Lung (tissue), 12 donors: ENCODE results near the gene TROAP. TPM values are rescaled to one million over a fixed set of nuclear protein-coding genes. Genes with fewer than 3 reads are reported as not detected.

Experiments used
- ATAC-seq: fragments of 200-7000 bp; cut with Tn5 transposase; one replicate; pipeline ENCODE4 v1.9.1; 2020; ENCODE audit warnings: moderate number of reproducible peaks; ENCODE audit not compliant: insufficient read depth, low FRiP score
- DNase-seq, 3 donors: peaks; one replicate each; pipeline ENCODE4 v3.0.0-alpha.2; 2013 to 2017
- H3K27ac ChIP-seq, 2 donors: one replicate each; pipeline ENCODE4 v1.5.1; 2013; ENCODE audit warnings: mild to moderate bottlenecking in 2 of 2, moderate library complexity in 2 of 2, control low read depth in 1 of 2, inconsistent platforms in 1 of 2, low read depth in 1 of 2, low read length in 1 of 2
- H3K27me3 ChIP-seq, 3 donors: one replicate each; pipeline ENCODE4 v1.5.1; 2013; ENCODE audit warnings: low read length in 2 of 3; ENCODE audit not compliant: control insufficient read depth in 3 of 3, insufficient read depth in 3 of 3
- H3K36me3 ChIP-seq, 4 donors: one replicate each; pipeline ENCODE4 v1.5.1; 2013; ENCODE audit warnings: low read length in 4 of 4, mild to moderate bottlenecking in 1 of 4, moderate library complexity in 1 of 4; ENCODE audit not compliant: control insufficient read depth in 4 of 4, insufficient read depth in 4 of 4
- H3K4me1 ChIP-seq, 5 donors: one replicate each; pipeline ENCODE4 v1.5.1; 2013; ENCODE audit warnings: low read length in 5 of 5, mild to moderate bottlenecking in 2 of 5, moderate library complexity in 1 of 5; ENCODE audit not compliant: control insufficient read depth in 5 of 5, insufficient read depth in 5 of 5
- H3K4me3 ChIP-seq: one replicate; pipeline ENCODE4 v1.5.1; 2013; ENCODE audit warnings: mild to moderate bottlenecking, control low read depth, moderate library complexity
- H3K9ac ChIP-seq, 2 donors: one replicate each; pipeline ENCODE4 v1.5.1; 2013; ENCODE audit warnings: low read length in 2 of 2, control low read depth in 1 of 2; ENCODE audit not compliant: insufficient read depth in 1 of 2
- H3K9me3 ChIP-seq, 4 donors: one replicate each; pipeline ENCODE4 v1.5.1; 2013; ENCODE audit warnings: low read length in 3 of 4, mild to moderate bottlenecking in 1 of 4, moderate library complexity in 1 of 4; ENCODE audit not compliant: control insufficient read depth in 4 of 4, insufficient read depth in 3 of 4
- whole genome bisulfite sequencing, 2 donors: extraction: QIAGEN DNeasy Blood & Tissue Kit; methylation state at CpG; one replicate each; pipeline ENCODE4 v1.1.7; 2013; 5-methylcytosine and 5-hydroxymethylcytosine counted together
- polyA plus RNA-seq, 2 donors: library from polyadenylated mRNA; stranded (reverse); fragments of 200-250 nt; gene quantifications; one replicate each; pipeline ENCODE4 v1.2.1, GENCODE V29; 2013
- total RNA-seq, 2 donors: library from RNA; depleted of rRNA in 1 of 2; stranded (reverse); fragments of >200 nt in 1 of 2; gene quantifications; one replicate each; pipeline ENCODE4 v1.2.1, GENCODE V29; 2014 to 2021
- TF ChIP-seq, protein P1 (sequence below): IDR thresholded peaks from 2 replicates; pipeline ENCODE4 v1.5.1; 2012; ENCODE audit warnings: mild to moderate bottlenecking; ENCODE audit errors: control extremely low read depth, extremely low read depth
- donor health status: control.
- donor health status: control.
- donor health status: Bipolar disorder and iron deficiency.
- donor health status: healthy.
- donor health status: DM: yes; HTN: yes; CAD: no.

The TROAP gene
- total and polyA plus RNA-seq, 4 donors: 1.2 to 4.6 (median 3.2) TPM

DNA sequence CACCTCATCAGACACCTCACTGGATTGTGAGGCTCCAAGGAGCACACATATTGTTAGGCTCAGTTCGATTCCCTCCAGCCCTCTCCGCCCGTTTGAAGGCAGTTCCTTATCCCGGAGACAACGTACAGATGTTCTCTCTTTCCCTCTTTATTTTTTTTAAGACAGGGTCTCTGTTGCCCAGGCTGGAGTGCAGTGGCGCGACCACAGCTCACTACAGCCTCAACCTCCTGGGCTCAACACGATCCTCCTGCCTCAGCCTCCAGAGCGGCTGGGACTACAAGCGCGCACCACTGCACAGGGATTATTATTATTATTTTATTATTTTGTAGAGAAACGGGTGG lies 718 bp upstream of the TROAP start:
- WGBS, 2 donors: 36 to 41% methylated on average over 12 of the region's 12 CpGs

DNA sequence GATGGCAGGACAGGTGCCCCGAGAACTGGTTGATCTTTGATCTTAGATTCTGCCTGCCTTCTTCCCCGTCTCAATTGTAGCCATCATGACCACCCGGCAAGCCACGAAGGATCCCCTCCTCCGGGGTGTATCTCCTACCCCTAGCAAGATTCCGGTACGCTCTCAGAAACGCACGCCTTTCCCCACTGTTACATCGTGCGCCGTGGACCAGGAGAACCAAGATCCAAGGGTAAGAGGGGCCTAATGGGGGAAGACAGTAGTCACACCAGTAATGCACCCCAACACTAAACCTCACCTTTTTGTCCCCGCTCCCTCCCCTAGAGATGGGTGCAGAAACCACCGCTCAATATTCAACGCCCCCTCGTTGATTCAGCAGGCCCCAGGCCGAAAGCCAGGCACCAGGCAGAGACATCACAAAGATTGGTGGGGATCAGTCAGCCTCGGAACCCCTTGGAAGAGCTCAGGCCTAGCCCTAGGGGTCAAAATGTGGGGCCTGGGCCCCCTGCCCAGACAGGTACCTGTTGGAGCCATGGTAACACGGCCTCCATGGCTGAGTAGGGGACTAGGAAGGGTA lies 556 bp downstream of the TROAP start:
- TF ChIP-seq, protein P1, sequence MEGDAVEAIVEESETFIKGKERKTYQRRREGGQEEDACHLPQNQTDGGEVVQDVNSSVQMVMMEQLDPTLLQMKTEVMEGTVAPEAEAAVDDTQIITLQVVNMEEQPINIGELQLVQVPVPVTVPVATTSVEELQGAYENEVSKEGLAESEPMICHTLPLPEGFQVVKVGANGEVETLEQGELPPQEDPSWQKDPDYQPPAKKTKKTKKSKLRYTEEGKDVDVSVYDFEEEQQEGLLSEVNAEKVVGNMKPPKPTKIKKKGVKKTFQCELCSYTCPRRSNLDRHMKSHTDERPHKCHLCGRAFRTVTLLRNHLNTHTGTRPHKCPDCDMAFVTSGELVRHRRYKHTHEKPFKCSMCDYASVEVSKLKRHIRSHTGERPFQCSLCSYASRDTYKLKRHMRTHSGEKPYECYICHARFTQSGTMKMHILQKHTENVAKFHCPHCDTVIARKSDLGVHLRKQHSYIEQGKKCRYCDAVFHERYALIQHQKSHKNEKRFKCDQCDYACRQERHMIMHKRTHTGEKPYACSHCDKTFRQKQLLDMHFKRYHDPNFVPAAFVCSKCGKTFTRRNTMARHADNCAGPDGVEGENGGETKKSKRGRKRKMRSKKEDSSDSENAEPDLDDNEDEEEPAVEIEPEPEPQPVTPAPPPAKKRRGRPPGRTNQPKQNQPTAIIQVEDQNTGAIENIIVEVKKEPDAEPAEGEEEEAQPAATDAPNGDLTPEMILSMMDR: no peak
- no peak overlapping the region for H3K27ac ChIP-seq

More for the DNA sequence above, 718 bp upstream of the TROAP start:
- TF ChIP-seq, protein P1: no peak
- Histone ChIP-seq H3K36me3 (no peaks in the 10 kb centered on the region), H3K9me3 (no peaks in the 10 kb centered on the region), H3K9ac (no peak overlapping the region), H3K27ac (no peak overlapping the region), H3K4me3 (peak overlapping the region; percentile 28), H3K27me3 (peaks cover 0 to 7% (median 0%) of the 10 kb centered on the region in 3 donors), H3K4me1 (peaks cover 0 to 20% (median 7%) of the 10 kb centered on the region in 5 donors)
- DNase-seq (no peak), ATAC-seq (no peak)

DNA sequence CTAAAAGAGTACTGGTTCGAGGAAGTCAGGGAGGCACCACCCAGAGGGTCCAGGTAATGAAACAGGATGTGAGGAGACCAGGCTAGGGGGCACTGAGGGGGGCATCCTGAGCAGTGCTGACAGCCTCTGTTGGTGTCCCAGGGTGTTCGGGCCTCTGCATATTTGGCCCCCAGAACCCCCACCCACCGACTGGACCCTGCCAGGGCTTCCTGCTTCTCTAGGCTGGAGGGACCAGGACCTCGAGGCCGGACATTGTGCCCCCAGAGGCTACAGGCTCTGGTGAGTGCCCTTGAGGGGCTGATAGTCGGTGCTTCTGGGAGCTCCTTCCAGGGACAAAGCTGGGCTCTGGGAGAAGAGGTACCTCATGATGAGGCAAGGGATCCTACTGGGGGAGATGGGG lies 2.6 kb downstream of the TROAP start:
- WGBS, 2 donors: 94% methylated on average over 6 of the region's 6 CpGs
- DNase-seq (no peak), ATAC-seq (no peak)
- Histone ChIP-seq H3K27ac (no peak overlapping the region), H3K9me3 (no peaks in the 10 kb centered on the region), H3K27me3 (no peaks in the 10 kb centered on the region), H3K4me1 (peaks cover 0 to 20% (median 7%) of the 10 kb centered on the region in 5 donors), H3K4me3 (no peak overlapping the region), H3K9ac (no peak overlapping the region), H3K36me3 (peaks cover 0 to 4% (median 0%) of the 10 kb centered on the region in 4 donors)
- TF ChIP-seq, protein P1: no peak

More for the DNA sequence above, 556 bp downstream of the TROAP start:
- H3K27me3 ChIP-seq: peaks cover 0 to 7% (median 0%) of the 10 kb centered on the region in 3 donors
- no peaks in the 10 kb centered on the region for H3K9me3 ChIP-seq
- peak overlapping the region; percentile 47 to 49 for H3K9ac ChIP-seq
- H3K36me3 ChIP-seq: no peaks in the 10 kb centered on the region
- H3K4me1 ChIP-seq: peaks cover 0 to 20% (median 7%) of the 10 kb centered on the region in 5 donors
- ATAC-seq (no peak), DNase-seq (no peak)
- 12 to 13% methylated on average over 19 of the region's 19 CpGs for WGBS, 2 donors
- H3K4me3 ChIP-seq: peak overlapping the region; percentile 52

DNA sequence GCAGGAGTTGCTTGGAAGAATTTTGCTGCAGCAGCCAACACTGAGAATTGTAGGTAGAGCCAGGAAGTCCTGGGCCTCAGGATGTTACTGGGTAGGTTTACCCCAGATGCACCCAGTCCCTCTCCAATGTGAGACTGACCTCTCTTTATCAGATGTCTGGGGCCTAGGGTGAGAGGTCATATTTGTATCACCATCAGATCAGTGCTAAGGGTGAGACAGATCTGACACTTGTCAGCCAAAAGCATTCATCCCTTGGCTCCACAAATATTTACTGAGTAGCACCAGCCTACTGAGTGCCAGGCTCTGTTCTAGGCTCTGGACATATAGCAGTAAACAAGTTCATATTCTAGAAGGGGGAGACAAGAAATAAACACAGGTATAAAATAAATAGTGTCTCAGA lies 4.3 kb downstream of the TROAP start:
- Histone ChIP-seq H3K27ac (no peak overlapping the region), H3K9ac (no peak overlapping the region), H3K4me1 (peaks cover 0 to 15% (median 7%) of the 10 kb centered on the region in 5 donors), H3K9me3 (no peaks in the 10 kb centered on the region), H3K4me3 (no peak overlapping the region), H3K27me3 (no peaks in the 10 kb centered on the region), H3K36me3 (peaks cover 0 to 7% (median 0%) of the 10 kb centered on the region in 4 donors)
- TF ChIP-seq, protein P1: no peak
- DNase-seq (no peak), ATAC-seq (no peak)
